Gastrocnemius medialis (tissue), 4 donors: ENCODE data around the gene MAL. TPM values are rescaled to one million over a fixed set of nuclear protein-coding genes. Genes with fewer than 3 reads are reported as not detected.

Experiments used
- ATAC-seq, 2 donors: fragments of 150-250 bp; one replicate each; pipeline ENCODE4 v1.9.1; 2016
- DNase-seq, 2 donors: peaks; one replicate each; pipeline ENCODE4 v3.0.0-alpha.2; 2019
- H3K27ac ChIP-seq, 4 donors: fragments of 200-600 bp; sonication (generic); 1 replicate in 1 of 4; 2 replicates in 3 of 4; pipeline ENCODE4 v1.5.1; 2016 to 2018; ENCODE audit warnings: mild to moderate bottlenecking in 2 of 4, moderate library complexity in 1 of 4
- H3K27me3 ChIP-seq, 3 donors: fragments of 200-600 bp; sonication (generic) in 2 of 3; 1 replicate in 1 of 3; 2 replicates in 2 of 3; pipeline versions ENCODE4 v1.5.1 to v1.6.0; 2016 to 2019; ENCODE audit warnings: mild to moderate bottlenecking in 1 of 3, moderate library complexity in 1 of 3
- H3K36me3 ChIP-seq, 2 donors: fragments of 200-600 bp; sonication (generic) in 1 of 2; one replicate each; pipeline ENCODE4 v1.5.1; 2017 to 2018
- H3K4me1 ChIP-seq, 2 donors: fragments of 200-600 bp; sonication (generic) in 1 of 2; one replicate each; pipeline ENCODE4 v1.5.1; 2016 to 2017; ENCODE audit warnings: mild to moderate bottlenecking in 2 of 2
- H3K4me3 ChIP-seq, 4 donors: fragments of 200-600 bp; sonication (generic) in 3 of 4; 1 replicate in 1 of 4; 2 replicates in 3 of 4; pipeline ENCODE4 v1.5.1; 2016 to 2019; ENCODE audit warnings: mild to moderate bottlenecking in 2 of 4
- H3K9me3 ChIP-seq, 3 donors: fragments of 200-600 bp; sonication (generic) in 2 of 3; 1 replicate in 1 of 3; 2 replicates in 2 of 3; pipeline ENCODE4 v1.5.1; 2016 to 2019
- POLR2A ChIP-seq, 2 donors: fragments of 450-650 bp; IDR thresholded peaks; one replicate each; pipeline ENCODE4 v1.6.1; 2017; ENCODE audit warnings: antibody characterized with exemption in 2 of 2, mild to moderate bottlenecking in 2 of 2, moderate library complexity in 2 of 2
- in situ Hi-C, 4 donors: fragments of 200-750 bp; cut with MboI; loops; one replicate each; pipeline versions ENCODE4 v1.15.0 to v1.8.0; 2017; ENCODE audit warnings: low sequenced_read_pairs in 4 of 4
- intact Hi-C: fragments of 100-400 bp; cut with DNase I; formaldehyde crosslinking; loops from one replicate; pipeline ENCODE4 v1.15.1; 2023; ENCODE audit warnings: low total_unique reads
- total RNA-seq, 4 donors: library from RNA; depleted of rRNA; stranded (reverse); fragments of >200 nt; gene quantifications; one replicate each; pipeline versions ENCODE4 v1.1.0 to v1.2.3, GENCODE V29; 2016
- TF ChIP-seq, protein P1 (sequence below), 5 experiments: fragments of 450-650 bp in 3 of 5; fragments of 200-600 bp in 2 of 5; sonication (generic) in 2 of 5; IDR thresholded peaks in 4 of 5; conservative IDR thresholded peaks in 1 of 5; 1 replicate in 4 of 5; 2 replicates in 1 of 5; pipeline ENCODE4 v1.5.1; 2016 to 2019; ENCODE audit warnings: antibody characterized with exemption in 5 of 5, mild to moderate bottlenecking in 3 of 5, moderate library complexity in 3 of 5

The MAL gene
- total RNA-seq, 4 donors from 2014 or later: 0.64 to 2.4 (median 0.87) TPM; not detected in 1

GRCh38 chr2:95005726-95006125, 19.8 kb upstream of the MAL start:
- Histone ChIP-seq H3K4me1 (no peaks in the 10 kb centered on the region), H3K27me3 (no peaks in the 10 kb centered on the region), H3K4me3 (no peak overlapping the region), H3K9me3 (no peaks in the 10 kb centered on the region), H3K36me3 (no peaks in the 10 kb centered on the region), H3K27ac (no peak overlapping the region)
- intact Hi-C loops (no loop called here), in situ Hi-C loops (no loop called here)
- no peak for ATAC-seq
- no peak for DNase-seq
- TF ChIP-seq, protein P1, sequence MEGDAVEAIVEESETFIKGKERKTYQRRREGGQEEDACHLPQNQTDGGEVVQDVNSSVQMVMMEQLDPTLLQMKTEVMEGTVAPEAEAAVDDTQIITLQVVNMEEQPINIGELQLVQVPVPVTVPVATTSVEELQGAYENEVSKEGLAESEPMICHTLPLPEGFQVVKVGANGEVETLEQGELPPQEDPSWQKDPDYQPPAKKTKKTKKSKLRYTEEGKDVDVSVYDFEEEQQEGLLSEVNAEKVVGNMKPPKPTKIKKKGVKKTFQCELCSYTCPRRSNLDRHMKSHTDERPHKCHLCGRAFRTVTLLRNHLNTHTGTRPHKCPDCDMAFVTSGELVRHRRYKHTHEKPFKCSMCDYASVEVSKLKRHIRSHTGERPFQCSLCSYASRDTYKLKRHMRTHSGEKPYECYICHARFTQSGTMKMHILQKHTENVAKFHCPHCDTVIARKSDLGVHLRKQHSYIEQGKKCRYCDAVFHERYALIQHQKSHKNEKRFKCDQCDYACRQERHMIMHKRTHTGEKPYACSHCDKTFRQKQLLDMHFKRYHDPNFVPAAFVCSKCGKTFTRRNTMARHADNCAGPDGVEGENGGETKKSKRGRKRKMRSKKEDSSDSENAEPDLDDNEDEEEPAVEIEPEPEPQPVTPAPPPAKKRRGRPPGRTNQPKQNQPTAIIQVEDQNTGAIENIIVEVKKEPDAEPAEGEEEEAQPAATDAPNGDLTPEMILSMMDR (IDR thresholded peaks at IDR 0.05 in 4 of 5, conservative IDR thresholded peaks at IDR 0.05 in 1 of 5): no peak
- no peak for TF ChIP-seq POLR2A (IDR thresholded peaks at IDR 0.05)

DNA sequence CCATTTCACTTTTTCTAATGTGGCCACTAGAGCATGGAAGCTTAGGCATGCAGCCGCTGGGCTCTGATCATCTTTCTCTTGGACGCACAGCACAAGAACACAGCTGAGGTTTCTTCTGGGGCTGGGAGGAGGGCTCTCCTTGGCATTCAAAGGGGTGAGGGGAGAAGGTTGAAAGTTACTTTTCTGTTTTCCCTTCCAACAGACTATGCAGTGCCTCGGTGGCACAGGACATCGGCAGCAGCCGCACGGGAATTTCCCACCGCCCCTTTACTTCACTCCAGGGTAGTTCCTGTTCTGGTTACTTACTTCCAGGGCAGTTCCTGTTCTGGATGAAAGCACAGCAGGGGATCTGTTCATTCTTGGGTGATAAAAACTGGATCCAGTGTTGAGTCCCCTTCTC, 18.9 kb upstream of the MAL start:
- TF ChIP-seq, protein P1 (IDR thresholded peaks at IDR 0.05 in 4 of 5, conservative IDR thresholded peaks at IDR 0.05 in 1 of 5): no peak
- no peak for TF ChIP-seq POLR2A (IDR thresholded peaks at IDR 0.05)
- intact Hi-C loops (no loop called here), in situ Hi-C loops (no loop called here)
- Histone ChIP-seq H3K27me3 (no peaks in the 10 kb centered on the region), H3K27ac (no peak overlapping the region), H3K4me1 (no peaks in the 10 kb centered on the region), H3K36me3 (no peaks in the 10 kb centered on the region), H3K4me3 (no peak overlapping the region), H3K9me3 (no peaks in the 10 kb centered on the region)
- DNase-seq: no peak
- ATAC-seq: no peak

DNA sequence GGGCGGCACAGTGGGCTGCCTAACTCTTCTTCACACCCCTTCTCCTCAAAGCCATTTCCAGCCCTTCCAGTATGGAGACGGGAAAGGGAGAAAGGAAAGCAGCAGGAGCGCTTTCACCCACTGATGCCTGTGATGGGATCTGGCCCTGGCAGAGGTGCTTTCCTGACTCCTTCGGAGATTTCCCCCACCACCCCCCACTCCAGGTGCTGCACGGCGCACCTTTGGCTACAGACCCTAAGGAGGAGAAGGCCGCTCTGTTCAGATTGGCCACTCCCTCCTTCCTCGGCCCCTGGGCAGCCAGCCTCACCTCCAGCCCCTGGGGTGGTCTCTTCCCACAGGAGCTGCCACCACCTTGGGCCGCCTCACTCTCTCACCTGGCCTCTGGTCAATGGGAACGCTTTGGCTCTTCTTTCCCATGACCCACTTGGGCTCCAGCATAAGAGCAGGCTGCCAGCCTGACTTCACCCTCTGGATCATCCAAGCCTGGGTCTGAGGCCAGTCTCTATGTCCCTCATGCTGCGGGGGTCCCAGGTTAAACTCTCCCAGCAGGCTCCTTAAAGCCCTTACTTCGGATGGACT, 18.4 kb upstream of the MAL start:
- no peak overlapping the region for H3K27ac ChIP-seq
- in situ Hi-C loops: no loop called here
- no peak for ATAC-seq

DNA sequence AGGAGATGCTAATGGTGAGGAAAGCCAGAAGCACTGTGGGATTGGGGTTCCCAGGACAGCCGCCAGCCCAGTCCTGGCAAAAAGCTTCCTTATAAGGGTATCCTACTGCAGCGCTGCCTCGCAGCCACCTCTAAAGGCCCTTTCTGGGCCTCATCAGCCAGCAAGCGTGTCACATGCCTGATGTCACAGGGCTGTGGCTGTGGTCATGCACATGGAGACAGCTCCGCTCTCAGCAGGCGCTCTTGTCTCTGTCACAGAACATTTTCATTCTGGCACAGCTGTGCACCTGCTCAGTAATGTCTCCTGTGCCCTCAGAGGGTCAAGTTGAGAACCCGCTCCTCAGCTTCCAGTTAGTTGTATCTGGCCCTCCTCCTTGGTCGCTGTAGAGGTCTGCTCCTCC, 17.7 kb upstream of the MAL start:
- intact Hi-C loops: no loop called here
- Histone ChIP-seq H3K27me3 (no peaks in the 10 kb centered on the region), H3K9me3 (no peaks in the 10 kb centered on the region), H3K4me1 (no peaks in the 10 kb centered on the region), H3K36me3 (no peaks in the 10 kb centered on the region), H3K27ac (no peak overlapping the region), H3K4me3 (no peak overlapping the region)
- in situ Hi-C loops: no loop called here
- DNase-seq: no peak
- ATAC-seq: no peak
- TF ChIP-seq POLR2A (IDR thresholded peaks at IDR 0.05): no peak
- TF ChIP-seq, protein P1 (IDR thresholded peaks at IDR 0.05 in 4 of 5, conservative IDR thresholded peaks at IDR 0.05 in 1 of 5): no peak

More for the DNA sequence above, 18.4 kb upstream of the MAL start:
- H3K36me3 ChIP-seq: no peaks in the 10 kb centered on the region
- TF ChIP-seq POLR2A (IDR thresholded peaks at IDR 0.05): no peak
- TF ChIP-seq, protein P1 (IDR thresholded peaks at IDR 0.05 in 4 of 5, conservative IDR thresholded peaks at IDR 0.05 in 1 of 5): no peak
- intact Hi-C loops: no loop called here
- H3K4me3 ChIP-seq: no peak overlapping the region
- DNase-seq: no peak
- no peaks in the 10 kb centered on the region for H3K9me3 ChIP-seq
- no peaks in the 10 kb centered on the region for H3K4me1 ChIP-seq
- no peaks in the 10 kb centered on the region for H3K27me3 ChIP-seq

- Histone ChIP-seq H3K36me3 (no peaks in the 10 kb centered on the region), H3K4me1 (no peaks in the 10 kb centered on the region), H3K9me3 (no peaks in the 10 kb centered on the region), H3K4me3 (no peak overlapping the region), H3K27ac (no peak overlapping the region), H3K27me3 (no peaks in the 10 kb centered on the region)
- intact Hi-C loops: no loop called here
- ATAC-seq: no peak
- in situ Hi-C loops: no loop called here
- no peak for DNase-seq
- no peak for TF ChIP-seq POLR2A (IDR thresholded peaks at IDR 0.05)
- TF ChIP-seq, protein P1 (IDR thresholded peaks at IDR 0.05 in 4 of 5, conservative IDR thresholded peaks at IDR 0.05 in 1 of 5): no peak
Measured at GRCh38 chr2:95008306-95008705, 17.2 kb upstream of the MAL start.
